Measurements from ENCODE around the gene CAV3.

DNA sequence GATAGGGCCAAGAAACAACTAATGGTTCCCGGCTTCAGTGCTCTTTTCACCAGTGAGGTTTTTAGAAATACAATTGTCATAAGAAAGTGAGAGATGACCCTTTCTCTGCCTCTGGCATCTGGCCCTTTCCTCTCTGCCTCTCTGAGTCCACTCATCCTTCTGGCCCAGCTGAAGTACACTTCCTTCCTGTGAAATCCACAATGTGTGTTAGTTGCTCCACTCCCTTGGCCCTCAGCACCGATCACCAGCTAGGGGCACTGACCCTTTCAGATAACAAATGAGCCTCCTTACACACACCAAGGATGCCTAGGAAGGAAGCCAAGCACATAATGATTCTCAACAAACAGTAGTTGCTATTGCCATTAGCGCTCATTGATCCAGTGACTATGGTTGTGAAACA is 2.9 kb upstream of the CAV3 start:
- TF ChIP-seq, protein P1, sequence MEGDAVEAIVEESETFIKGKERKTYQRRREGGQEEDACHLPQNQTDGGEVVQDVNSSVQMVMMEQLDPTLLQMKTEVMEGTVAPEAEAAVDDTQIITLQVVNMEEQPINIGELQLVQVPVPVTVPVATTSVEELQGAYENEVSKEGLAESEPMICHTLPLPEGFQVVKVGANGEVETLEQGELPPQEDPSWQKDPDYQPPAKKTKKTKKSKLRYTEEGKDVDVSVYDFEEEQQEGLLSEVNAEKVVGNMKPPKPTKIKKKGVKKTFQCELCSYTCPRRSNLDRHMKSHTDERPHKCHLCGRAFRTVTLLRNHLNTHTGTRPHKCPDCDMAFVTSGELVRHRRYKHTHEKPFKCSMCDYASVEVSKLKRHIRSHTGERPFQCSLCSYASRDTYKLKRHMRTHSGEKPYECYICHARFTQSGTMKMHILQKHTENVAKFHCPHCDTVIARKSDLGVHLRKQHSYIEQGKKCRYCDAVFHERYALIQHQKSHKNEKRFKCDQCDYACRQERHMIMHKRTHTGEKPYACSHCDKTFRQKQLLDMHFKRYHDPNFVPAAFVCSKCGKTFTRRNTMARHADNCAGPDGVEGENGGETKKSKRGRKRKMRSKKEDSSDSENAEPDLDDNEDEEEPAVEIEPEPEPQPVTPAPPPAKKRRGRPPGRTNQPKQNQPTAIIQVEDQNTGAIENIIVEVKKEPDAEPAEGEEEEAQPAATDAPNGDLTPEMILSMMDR (conservative IDR thresholded peaks at IDR 0.05), result no peak
- TF ChIP-seq EZH2 (IDR thresholded peaks at IDR 0.05; ENCODE audit: low read depth), result no peak
